ENCODE results near the gene SGK1.

GRCh38 chr6:134204031-134204430 lies 113.9 kb downstream of the SGK1 start:
- TF ChIP-seq CTCF (IDR thresholded peaks at IDR 0.05) (no peak), POLR2A (IDR thresholded peaks at IDR 0.05) (no peak), POLR2AphosphoS5 (IDR thresholded peaks at IDR 0.05) (no peak), EP300 (IDR thresholded peaks at IDR 0.05) (no peak)
